A549 (cell line): Measurements from ENCODE around the gene TRDN.

Experiments used
- BHLHE40 ChIP-seq: IDR thresholded peaks from 2 replicates; pipeline ENCODE4 v1.6.1; 2012; ENCODE audit warnings: low read depth, low read length, inconsistent platforms
- CTCF ChIP-seq: fragments of >200 bp; sonication (Bioruptor Twin); formaldehyde crosslinking; IDR thresholded peaks from 3 replicates; pipeline ENCODE4 v1.5.1; 2016
- EP300 ChIP-seq, 2 experiments: fragments of >200 bp; sonication (Bioruptor Twin); formaldehyde crosslinking; IDR thresholded peaks; 2 replicates in 1 of 2; 3 replicates in 1 of 2; pipeline ENCODE4 v1.6.1; 2016 to 2017
- JUNB ChIP-seq: fragments of >200 bp; sonication (Bioruptor Twin); formaldehyde crosslinking; IDR thresholded peaks from 2 replicates; pipeline ENCODE4 v1.6.1; 2016
- MAZ ChIP-seq: fragments of 150-350 bp; IDR thresholded peaks from 2 replicates; pipeline ENCODE4 v1.6.1; 2014; ENCODE audit warnings: antibody characterized with exemption, low read depth, low read length, borderline replicate concordance
- POLR2A ChIP-seq: IDR thresholded peaks from 2 replicates; pipeline ENCODE4 v1.6.1; 2012; ENCODE audit warnings: mild to moderate bottlenecking, low read length
- RAD21 ChIP-seq, 2 experiments: fragments of >200 bp in 1 of 2; sonication (Bioruptor Twin) in 1 of 2; formaldehyde crosslinking in 1 of 2; IDR thresholded peaks in 1 of 2; conservative IDR thresholded peaks in 1 of 2; 2 replicates in 1 of 2; 3 replicates in 1 of 2; pipeline ENCODE4 v1.6.1; 2012 to 2018; ENCODE audit warnings: inconsistent platforms in 1 of 2
- REST ChIP-seq: fragments of 200-600 bp; sonication (generic); IDR thresholded peaks from 2 replicates; pipeline ENCODE4 v1.6.1; 2016; ENCODE audit warnings: antibody characterized with exemption, mild to moderate bottlenecking, moderate library complexity

GRCh38 chr6:123564361-123564760 lies 72.4 kb downstream of the TRDN start:
- TF ChIP-seq CTCF (no peak), POLR2A (no peak), RAD21 (conservative IDR thresholded peaks at IDR 0.05 in 1 of 2, IDR thresholded peaks at IDR 0.05 in 1 of 2) (no peak), MAZ (no peak), REST (no peak), JUNB (no peak), BHLHE40 (no peak), EP300 (IDR thresholded peaks at IDR 0.05) (no peak)
